PC-3 (cell line): ENCODE measurements around the gene PCNX2. TPM values are rescaled to one million over a fixed set of nuclear protein-coding genes. Genes with fewer than 3 reads are reported as not detected.
"Not testable (repeated sequence)": the region's sequence is repeated elsewhere in the genome, so short reads cannot be mapped to it uniquely, and the experiment has no call there.

ENCODE experiments used
- ATAC-seq: fragments of 200-7000 bp; cut with Tn5 transposase; 2 replicates; pipeline ENCODE4 v1.9.1; 2020; ENCODE audit warnings: mild to moderate bottlenecking, moderate library complexity
- BruUV-seq: library from RNA; stranded (reverse); fragments of 400-500 nt; replicated peaks from 2 replicates; lab custom pipeline; 2021; lab: Mats Ljungman, UMichigan
- CTCF ChIA-PET: fragments of 300-600 bp; sonication (Branson Sonifier 250); formaldehyde crosslinking; loops from one replicate; lab custom pipeline; 2022; ENCODE audit warnings: antibody characterized with exemption; lab: Charles Lee
- POLR2A ChIA-PET: fragments of 300-600 bp; sonication (Branson Sonifier 250); formaldehyde crosslinking; loops from one replicate; lab custom pipeline; 2022; ENCODE audit warnings: antibody characterized with exemption; ENCODE audit not compliant: unreplicated experiment; lab: Charles Lee
- DNase-seq: peaks from one replicate; pipeline ENCODE4 v3.0.0-alpha.2; 2015
- H2AFZ ChIP-seq: fragments of 300-600 bp; sonication (generic); 2 replicates; pipeline ENCODE4 v1.6.0; 2016; ENCODE audit warnings: antibody characterized with exemption, low read length
- H3F3A ChIP-seq: fragments of 300-600 bp; sonication (generic); one replicate; pipeline ENCODE4 v1.6.0; 2017; ENCODE audit warnings: antibody characterized with exemption, low read length, control low read depth, mild to moderate bottlenecking; ENCODE audit not compliant: unreplicated experiment
- H3K27ac ChIP-seq: fragments of 300-600 bp; sonication (generic); 2 replicates; pipeline ENCODE4 v1.5.1; 2016; ENCODE audit warnings: mild to moderate bottlenecking, low read length
- H3K27me3 ChIP-seq: fragments of 300-600 bp; sonication (generic); 2 replicates; pipeline ENCODE4 v1.6.1; 2016; ENCODE audit warnings: low read length, mixed read lengths
- H3K36me3 ChIP-seq: fragments of 300-600 bp; sonication (generic); 2 replicates; pipeline ENCODE4 v1.6.1; 2016; ENCODE audit warnings: low read depth, mixed run types, low read length, mixed read lengths
- H3K4me1 ChIP-seq: fragments of 300-600 bp; sonication (generic); 2 replicates; pipeline ENCODE4 v1.5.1; 2016; ENCODE audit warnings: low read length; ENCODE audit not compliant: insufficient read depth
- H3K4me2 ChIP-seq: fragments of 300-600 bp; sonication (generic); 2 replicates; pipeline ENCODE4 v1.6.0; 2016; ENCODE audit warnings: low read length
- H3K4me3 ChIP-seq: fragments of 300-600 bp; sonication (generic); 2 replicates; pipeline ENCODE4 v1.5.1; 2016; ENCODE audit warnings: mild to moderate bottlenecking, low read length, mixed read lengths
- H3K79me2 ChIP-seq: fragments of 300-600 bp; sonication (generic); 2 replicates; pipeline ENCODE4 v1.6.1; 2017; ENCODE audit warnings: low read length, mixed read lengths
- H3K9ac ChIP-seq: fragments of 300-600 bp; sonication (generic); 2 replicates; pipeline ENCODE4 v1.6.0; 2016; ENCODE audit warnings: mild to moderate bottlenecking, low read length
- H3K9me2 ChIP-seq: fragments of 300-600 bp; sonication (generic); replicated peaks from 2 replicates; pipeline ENCODE4 v1.6.1; 2016; ENCODE audit warnings: mixed run types, low read length, mixed read lengths
- H3K9me3 ChIP-seq: fragments of 300-600 bp; sonication (generic); 2 replicates; pipeline ENCODE4 v1.6.1; 2016; ENCODE audit warnings: low read length, mixed read lengths
- H4K20me1 ChIP-seq: fragments of 300-600 bp; sonication (generic); 2 replicates; pipeline ENCODE4 v1.6.1; 2016; ENCODE audit warnings: low read length, mixed read lengths
- EZH2 ChIP-seq: fragments of 300-600 bp; sonication (generic); IDR thresholded peaks from one replicate; pipeline ENCODE4 v1.6.1; 2017; ENCODE audit warnings: antibody characterized with exemption, mild to moderate bottlenecking, low read length; ENCODE audit not compliant: unreplicated experiment
- EZH2phosphoT487 ChIP-seq: fragments of 300-600 bp; sonication (generic); IDR thresholded peaks from 2 replicates; pipeline ENCODE4 v1.6.1; 2018; ENCODE audit warnings: mild to moderate bottlenecking, antibody characterized with exemption, low read length, borderline replicate concordance
- intact Hi-C: fragments of 100-400 bp; cut with micrococcal nuclease; formaldehyde crosslinking; loops from 2 replicates; pipeline ENCODE4 v1.9.0; 2023
- total RNA-seq: library from RNA; depleted of rRNA; stranded (reverse); fragments of >200 nt; gene quantifications from 2 replicates; pipeline ENCODE4 v1.2.3, GENCODE V29; 2014
- TF ChIP-seq, protein P1 (sequence below): fragments of 300-600 bp; sonication (generic); conservative IDR thresholded peaks from 2 replicates; pipeline ENCODE4 v1.5.1; 2017; ENCODE audit warnings: antibody characterized with exemption, low read depth, mild to moderate bottlenecking, low read length

Gene PCNX2
- total RNA-seq, 1 experiment from 2014 or later, result 17.3 TPM

DNA sequence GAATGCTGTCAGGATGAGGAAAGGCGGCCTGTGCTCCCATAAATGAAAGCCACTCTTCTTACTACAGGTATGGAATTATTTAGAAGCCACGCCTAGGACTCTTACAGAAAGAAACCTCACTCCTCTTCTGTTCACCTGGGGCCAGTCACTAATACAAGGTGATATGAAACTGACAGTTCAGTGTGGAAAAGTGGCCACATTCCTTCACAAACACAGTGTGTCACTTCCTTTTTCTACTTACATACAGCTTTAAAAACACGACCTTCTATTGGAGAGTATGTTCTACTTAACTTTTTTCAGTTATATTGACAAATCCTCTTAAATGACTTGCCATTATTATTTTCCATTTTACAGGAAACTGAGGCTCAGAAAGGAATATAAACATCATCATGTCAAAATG is 163.1 kb downstream of the PCNX2 start:
- TF ChIP-seq EZH2 (no peak), EZH2phosphoT487 (no peak)
- TF ChIP-seq, protein P1, sequence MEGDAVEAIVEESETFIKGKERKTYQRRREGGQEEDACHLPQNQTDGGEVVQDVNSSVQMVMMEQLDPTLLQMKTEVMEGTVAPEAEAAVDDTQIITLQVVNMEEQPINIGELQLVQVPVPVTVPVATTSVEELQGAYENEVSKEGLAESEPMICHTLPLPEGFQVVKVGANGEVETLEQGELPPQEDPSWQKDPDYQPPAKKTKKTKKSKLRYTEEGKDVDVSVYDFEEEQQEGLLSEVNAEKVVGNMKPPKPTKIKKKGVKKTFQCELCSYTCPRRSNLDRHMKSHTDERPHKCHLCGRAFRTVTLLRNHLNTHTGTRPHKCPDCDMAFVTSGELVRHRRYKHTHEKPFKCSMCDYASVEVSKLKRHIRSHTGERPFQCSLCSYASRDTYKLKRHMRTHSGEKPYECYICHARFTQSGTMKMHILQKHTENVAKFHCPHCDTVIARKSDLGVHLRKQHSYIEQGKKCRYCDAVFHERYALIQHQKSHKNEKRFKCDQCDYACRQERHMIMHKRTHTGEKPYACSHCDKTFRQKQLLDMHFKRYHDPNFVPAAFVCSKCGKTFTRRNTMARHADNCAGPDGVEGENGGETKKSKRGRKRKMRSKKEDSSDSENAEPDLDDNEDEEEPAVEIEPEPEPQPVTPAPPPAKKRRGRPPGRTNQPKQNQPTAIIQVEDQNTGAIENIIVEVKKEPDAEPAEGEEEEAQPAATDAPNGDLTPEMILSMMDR, result no peak
- ATAC-seq, result no peak; the same call in 1 of the 2 replicates
- BruUV-seq, result no TSS peak

DNA sequence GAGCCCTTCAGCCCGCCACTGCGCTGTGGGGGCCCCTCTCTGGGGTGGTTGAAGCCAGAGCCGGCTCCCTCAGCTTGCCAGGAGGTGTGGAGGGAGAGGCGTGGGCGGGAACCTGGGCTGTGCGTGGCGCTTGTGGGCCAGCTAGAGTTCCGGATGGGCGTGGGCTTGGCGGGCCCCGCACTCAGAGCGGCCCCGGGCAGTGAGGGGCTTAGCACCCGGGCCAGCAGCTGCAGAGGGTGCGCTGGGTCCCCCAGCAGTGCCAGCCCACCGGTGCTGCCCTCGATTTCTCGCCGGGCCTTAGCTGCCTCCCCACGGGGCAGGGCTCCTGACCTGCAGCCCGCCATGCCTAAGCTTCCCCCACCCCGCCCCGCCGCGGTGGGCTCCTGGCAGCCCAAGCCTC is 166.5 kb downstream of the PCNX2 start:
- intact Hi-C loops, DNase-seq, H3K4me2 ChIP-seq, H4K20me1 ChIP-seq, H3K9ac ChIP-seq, H2AFZ ChIP-seq, H3K9me2 ChIP-seq, H3K9me3 ChIP-seq, BruUV-seq, ATAC-seq, H3K27me3 ChIP-seq, H3K27ac ChIP-seq, H3K79me2 ChIP-seq, H3K4me3 ChIP-seq, CTCF ChIA-PET, H3K4me1 ChIP-seq, H3F3A ChIP-seq, POLR2A ChIA-PET: not testable (repeated sequence)
- peaks cover 16% of the 10 kb centered on the region; the same call in 1 of the 2 replicates for H3K36me3 ChIP-seq

More for the DNA sequence above, 163.1 kb downstream of the PCNX2 start:
- Histone ChIP-seq H3F3A (no peaks in the 10 kb centered on the region), H3K9ac (no peak overlapping the region), H2AFZ (no peak overlapping the region), H3K9me3 (no peaks in the 10 kb centered on the region), H3K27me3 (no peaks in the 10 kb centered on the region), H3K79me2 (no peaks in the 10 kb centered on the region), H4K20me1 (no peaks in the 10 kb centered on the region), H3K4me3 (no peak overlapping the region), H3K9me2 (no peaks in the 10 kb centered on the region), H3K36me3 (peaks cover 13% of the 10 kb centered on the region; the same call in 1 of the 2 replicates), H3K27ac (no peak overlapping the region), H3K4me2 (no peak overlapping the region), H3K4me1 (peaks cover 7% of the 10 kb centered on the region; the same call in 1 of the 2 replicates)
- intact Hi-C loops, result no loop called here
- POLR2A ChIA-PET, result no interaction called here
- DNase-seq, result no peak
- CTCF ChIA-PET, result no interaction called here

DNA sequence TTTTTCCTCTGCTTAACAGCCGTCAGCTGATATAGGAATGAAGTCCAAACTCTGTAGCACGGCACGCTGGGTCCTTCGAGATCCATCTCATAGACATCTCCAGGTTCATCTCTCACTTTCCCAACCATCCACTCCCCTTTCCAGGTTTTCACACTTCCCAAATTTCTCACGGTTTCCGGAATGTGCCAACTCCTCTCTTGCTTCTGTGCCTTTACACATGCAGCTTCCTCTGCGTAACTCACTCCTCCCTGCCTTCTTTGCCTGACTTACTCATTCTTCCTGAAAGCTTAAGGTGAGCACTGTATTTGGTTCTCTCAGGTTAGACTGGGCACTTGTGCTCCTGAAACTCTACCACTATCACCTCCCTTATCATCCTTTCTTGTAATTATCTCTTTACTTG is 168.4 kb downstream of the PCNX2 start:
- POLR2A ChIA-PET, result no interaction called here
- CTCF ChIA-PET, result no interaction called here

More for the DNA sequence above, 168.4 kb downstream of the PCNX2 start:
- no peaks in the 10 kb centered on the region for H3K27me3 ChIP-seq
- no peaks in the 10 kb centered on the region for H3F3A ChIP-seq
- no peak overlapping the region for H3K4me2 ChIP-seq
- no TSS peak for BruUV-seq
- DNase-seq (no peak), ATAC-seq (no peak)
- H3K9ac ChIP-seq, result no peak overlapping the region
- H3K9me2 ChIP-seq, result no peaks in the 10 kb centered on the region
- no peak for TF ChIP-seq EZH2
- no peak for TF ChIP-seq EZH2phosphoT487
- TF ChIP-seq, protein P1, result no peak
- peaks cover 15% of the 10 kb centered on the region; the same call in 1 of the 2 replicates for H3K36me3 ChIP-seq
- H3K79me2 ChIP-seq, result no peaks in the 10 kb centered on the region
- no peaks in the 10 kb centered on the region for H3K4me1 ChIP-seq
- no peak overlapping the region for H3K4me3 ChIP-seq
- H3K27ac ChIP-seq, result no peak overlapping the region
- intact Hi-C loops, result no loop called here
- no peaks in the 10 kb centered on the region for H3K9me3 ChIP-seq
- no peaks in the 10 kb centered on the region for H4K20me1 ChIP-seq
- H2AFZ ChIP-seq, result no peak overlapping the region
